GM19328 (cell line): ENCODE data around the gene OR13C5.

Experiments
- ATAC-seq: cut with Tn5 transposase; IDR thresholded peaks from one replicate; pipeline ENCODE4 v1.9.1; 2021; ENCODE audit warnings: mild to moderate bottlenecking, moderate library complexity; ENCODE audit not compliant: unreplicated experiment

The OR13C5 gene

GRCh38 chr9:104555521-104555920, 43.7 kb downstream of the OR13C5 start:
- ATAC-seq, result no peak

GRCh38 chr9:104553261-104553660, 46.0 kb downstream of the OR13C5 start:
- ATAC-seq, result no peak
